KOPT-K1 (cell line): ENCODE data around the gene ACTG2.
"Not testable (repeated sequence)": the region's sequence is repeated elsewhere in the genome, so short reads cannot be mapped to it uniquely, and the experiment has no call there.

ENCODE experiments used
- H3K27ac ChIP-seq: fragments of 200-600 bp; sonication (generic); 2 replicates; pipeline ENCODE4 v1.5.1; 2016; ENCODE audit warnings: antibody characterized with exemption, mild to moderate bottlenecking, low read depth, low read length; ENCODE audit not compliant: poor library complexity, severe bottlenecking
- H3K36me3 ChIP-seq: fragments of 200-600 bp; sonication (generic); 2 replicates; pipeline ENCODE4 v1.5.1; 2017; ENCODE audit warnings: antibody characterized with exemption, mild to moderate bottlenecking, low read length, moderate library complexity; ENCODE audit not compliant: insufficient read depth
- H3K9me3 ChIP-seq: fragments of 200-600 bp; sonication (generic); 2 replicates; pipeline ENCODE4 v1.5.1; 2017; ENCODE audit warnings: antibody characterized with exemption, low read length, mild to moderate bottlenecking; ENCODE audit not compliant: insufficient read depth, poor library complexity, severe bottlenecking

The ACTG2 gene

DNA sequence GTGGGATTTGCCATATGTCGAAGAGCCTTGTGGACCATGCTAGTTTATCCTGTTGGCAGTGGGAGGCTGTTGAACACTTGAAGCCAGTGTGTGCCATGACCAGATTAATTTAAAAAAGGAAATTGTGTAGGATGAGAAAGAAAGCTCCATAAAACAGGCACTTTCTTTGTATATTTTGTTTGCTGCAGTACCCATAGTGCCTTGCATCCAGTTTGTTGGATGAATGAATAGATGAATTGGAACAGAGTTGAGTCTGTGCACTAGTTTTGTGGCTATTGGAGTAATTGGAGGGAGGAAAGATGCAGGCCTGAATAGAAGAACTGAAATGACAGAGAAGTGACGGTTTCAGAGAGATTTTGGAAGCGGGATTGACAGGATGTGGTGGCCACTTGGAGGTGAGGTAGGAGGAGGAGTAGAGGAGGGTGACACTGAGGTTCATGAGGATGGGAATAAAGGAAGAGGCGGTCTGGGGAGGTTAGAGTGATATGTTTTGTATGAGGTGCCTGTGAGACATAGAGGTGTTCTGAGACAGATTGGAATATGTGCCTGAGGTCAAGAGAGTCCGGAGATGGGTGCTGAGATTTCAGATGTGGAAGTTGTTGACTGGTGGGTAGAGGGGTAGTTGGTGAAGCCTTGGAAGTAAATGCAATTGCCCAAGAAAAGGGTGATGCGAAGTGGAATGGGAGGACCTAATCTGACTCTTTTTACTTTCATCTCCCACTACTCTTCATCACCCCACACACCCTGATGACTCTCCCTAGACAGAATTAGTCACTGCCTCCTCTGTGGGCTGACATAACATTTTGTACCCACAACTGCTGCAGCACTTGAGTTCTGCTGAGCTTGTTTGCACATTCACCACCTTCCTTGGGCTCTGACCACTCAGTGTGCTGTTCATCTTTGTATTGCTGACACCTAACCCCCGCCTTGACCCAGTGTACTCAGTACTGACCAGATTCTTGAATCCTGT lies 39.0 kb downstream of the ACTG2 start:
- Histone ChIP-seq H3K36me3 (peaks cover 73% of the 10 kb centered on the region), H3K9me3 (no peaks in the 10 kb centered on the region), H3K27ac (no peak overlapping the region)

DNA sequence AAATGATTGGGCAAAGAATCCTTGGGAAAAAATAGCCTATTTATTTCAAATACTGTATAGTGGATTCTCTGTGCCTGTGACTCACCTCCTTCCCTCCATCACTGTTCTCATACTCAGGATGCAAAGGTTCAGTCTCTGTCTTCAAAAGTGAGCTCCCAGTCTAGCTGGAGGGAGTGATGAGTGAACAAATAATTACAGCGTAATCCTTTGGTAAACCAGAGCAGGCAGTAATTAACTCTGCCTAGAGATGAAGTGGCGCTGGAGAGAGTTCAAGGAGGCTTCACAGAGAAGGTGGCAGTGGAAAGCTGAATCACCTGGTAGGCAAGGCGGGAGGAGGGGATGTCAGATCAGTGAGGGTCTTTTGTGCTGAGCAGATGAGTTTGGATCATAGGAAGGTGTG lies 40.4 kb downstream of the ACTG2 start:
- peaks cover 87% of the 10 kb centered on the region for H3K36me3 ChIP-seq
- no peaks in the 10 kb centered on the region for H3K9me3 ChIP-seq
- no peak overlapping the region for H3K27ac ChIP-seq

DNA sequence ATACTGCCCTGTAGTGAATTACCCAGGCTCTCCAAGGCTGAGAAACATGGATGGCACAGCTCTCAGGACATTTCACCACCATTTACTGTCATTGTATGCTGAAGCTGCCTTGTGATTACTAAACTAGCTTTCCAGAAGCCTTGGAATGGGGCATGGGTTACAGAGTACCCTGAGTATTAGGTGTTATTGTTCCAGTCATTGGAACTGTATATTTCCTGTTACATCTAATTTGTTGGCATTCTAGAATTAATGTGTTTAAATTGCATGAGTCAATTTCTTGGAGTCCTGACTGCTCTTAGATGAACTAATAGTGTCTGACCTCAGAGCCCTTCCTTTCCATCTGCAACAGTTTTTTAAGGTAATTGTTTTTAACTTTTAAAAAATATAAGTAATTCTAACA lies 42.8 kb downstream of the ACTG2 start:
- H3K27ac ChIP-seq, result no peak overlapping the region
- H3K9me3 ChIP-seq, result no peaks in the 10 kb centered on the region
- H3K36me3 ChIP-seq, result peaks cover 97% of the 10 kb centered on the region

DNA sequence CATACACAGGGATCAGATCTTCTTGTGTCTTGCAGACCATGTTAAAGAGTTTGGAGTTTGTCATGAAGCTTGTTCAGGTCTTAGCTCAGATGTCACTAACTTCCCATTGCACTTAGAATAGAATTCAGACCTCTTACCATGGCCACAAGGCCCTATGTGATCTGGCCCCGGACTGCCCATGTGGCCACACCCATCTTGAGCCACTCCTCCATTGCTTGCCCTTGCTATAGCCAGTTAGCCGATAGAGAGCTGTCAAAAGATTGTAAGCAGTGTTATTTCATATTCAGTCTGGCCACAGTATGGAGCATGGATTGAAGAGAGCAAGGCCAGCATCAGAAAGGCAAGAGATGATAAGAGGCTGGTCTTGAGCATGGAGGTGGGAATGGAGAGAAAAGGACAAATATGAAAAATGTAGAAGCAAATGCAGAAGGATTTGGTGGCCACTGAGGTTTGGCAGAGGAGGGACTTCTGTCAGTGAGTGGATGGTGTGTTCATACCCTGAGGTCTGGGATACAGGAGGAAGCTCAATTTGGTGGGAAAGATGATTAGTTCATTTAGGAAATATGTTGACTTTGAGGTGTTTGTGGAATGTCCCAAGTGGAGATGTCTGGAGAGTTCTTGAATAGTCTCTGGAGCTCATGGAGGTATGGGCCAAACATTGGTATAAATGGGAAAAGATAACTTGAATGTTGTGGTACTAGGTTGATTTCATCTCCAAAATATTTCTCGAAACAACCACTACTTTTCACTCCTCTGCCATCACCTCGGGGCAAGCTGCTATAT lies 44.5 kb downstream of the ACTG2 start:
- Histone ChIP-seq H3K9me3 (no peaks in the 10 kb centered on the region), H3K27ac (no peak overlapping the region), H3K36me3 (peaks cover 99% of the 10 kb centered on the region)

DNA sequence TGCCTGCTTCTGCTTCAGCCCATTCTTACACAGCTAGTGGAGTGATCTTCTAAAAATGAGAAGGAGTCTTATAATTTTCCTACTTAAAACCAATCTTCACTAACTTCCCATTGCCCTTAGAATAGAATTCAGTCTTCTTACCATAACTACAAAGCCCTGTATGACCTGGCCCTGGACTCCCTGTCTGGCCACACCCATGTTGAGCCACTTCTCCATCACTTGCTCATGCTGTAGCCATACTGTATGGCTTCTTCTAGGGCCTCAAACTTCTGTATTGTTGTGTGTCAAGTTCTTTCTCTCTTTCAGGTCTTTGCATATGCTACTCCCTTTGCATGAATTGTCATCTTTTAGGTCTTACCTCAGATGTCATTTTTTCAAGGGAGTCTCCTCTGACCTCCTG lies 45.1 kb downstream of the ACTG2 start:
- H3K9me3 ChIP-seq, result no peaks in the 10 kb centered on the region
- H3K36me3 ChIP-seq, result peaks cover 98% of the 10 kb centered on the region
- no peak overlapping the region for H3K27ac ChIP-seq

DNA sequence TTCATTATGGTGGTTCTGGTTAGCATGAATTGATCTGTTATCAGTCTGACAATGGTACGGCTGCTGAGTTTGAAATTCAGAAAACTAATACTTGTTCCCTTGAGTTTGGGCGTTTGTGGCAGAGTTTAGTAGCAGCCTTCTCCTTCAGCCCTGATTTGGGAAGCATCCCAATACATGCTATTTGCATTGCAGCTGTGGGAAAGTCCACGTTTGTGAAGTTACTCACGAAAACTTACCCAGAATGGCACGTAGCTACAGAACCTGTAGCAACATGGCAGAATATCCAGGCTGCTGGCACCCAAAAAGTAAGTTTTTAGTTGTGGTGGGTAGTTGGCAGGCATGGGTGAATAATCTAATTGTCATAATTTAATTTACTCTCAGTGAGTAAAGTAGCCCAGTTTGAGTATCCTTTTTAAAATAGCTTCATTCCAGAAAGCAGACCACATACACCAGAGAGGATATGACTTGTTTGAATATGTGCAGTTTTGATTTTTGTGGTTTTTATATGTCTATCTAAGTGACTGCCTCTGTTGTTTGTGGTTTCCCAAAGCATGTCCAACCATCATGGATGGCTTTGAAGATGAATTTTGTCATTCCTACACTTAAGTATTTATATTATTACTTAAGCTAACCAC lies 46.0 kb downstream of the ACTG2 start:
- H3K9me3 ChIP-seq, result no peaks in the 10 kb centered on the region
- peaks cover 98% of the 10 kb centered on the region for H3K36me3 ChIP-seq
- no peak overlapping the region for H3K27ac ChIP-seq

DNA sequence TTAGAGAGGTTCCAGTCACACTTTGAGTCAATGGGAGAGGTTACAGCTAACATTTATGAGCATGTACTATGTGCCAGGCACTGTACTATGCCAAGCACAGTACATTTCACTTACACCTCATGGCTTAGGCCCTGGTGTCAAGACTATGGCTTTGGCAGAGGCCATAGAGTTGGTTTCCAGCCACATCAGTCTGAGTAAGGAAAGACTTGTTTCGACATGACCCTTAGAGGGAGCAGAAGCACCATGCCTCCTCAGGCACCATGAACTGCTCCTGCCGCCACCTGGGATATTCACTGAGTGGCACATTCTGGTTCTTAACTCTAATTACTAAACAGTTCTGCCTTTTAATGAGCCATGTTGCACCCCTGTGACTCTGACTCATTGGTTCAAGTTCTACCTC lies 46.6 kb downstream of the ACTG2 start:
- Histone ChIP-seq H3K27ac (no peak overlapping the region), H3K36me3 (peaks cover 98% of the 10 kb centered on the region), H3K9me3 (no peaks in the 10 kb centered on the region)

DNA sequence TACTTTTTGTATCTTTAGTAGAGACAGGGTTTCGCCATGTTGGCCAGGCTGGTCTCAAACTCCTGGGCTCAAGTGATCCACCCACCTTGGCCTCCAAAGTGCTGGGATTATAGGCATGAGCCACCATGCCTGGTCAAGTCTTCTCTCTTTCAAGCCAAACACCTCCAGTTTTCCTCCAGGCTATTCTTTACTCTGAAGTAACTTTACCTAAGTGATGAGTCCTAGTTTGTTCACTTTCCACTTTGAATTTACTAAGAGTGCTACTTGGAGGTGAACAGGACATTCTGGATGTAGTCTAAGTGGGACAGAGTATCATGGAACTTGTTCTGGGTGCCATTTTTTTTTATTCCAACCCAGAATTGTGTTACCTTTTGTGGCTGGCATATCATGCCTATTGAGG lies 47.3 kb downstream of the ACTG2 start:
- H3K27ac ChIP-seq, H3K9me3 ChIP-seq: not testable (repeated sequence)

DNA sequence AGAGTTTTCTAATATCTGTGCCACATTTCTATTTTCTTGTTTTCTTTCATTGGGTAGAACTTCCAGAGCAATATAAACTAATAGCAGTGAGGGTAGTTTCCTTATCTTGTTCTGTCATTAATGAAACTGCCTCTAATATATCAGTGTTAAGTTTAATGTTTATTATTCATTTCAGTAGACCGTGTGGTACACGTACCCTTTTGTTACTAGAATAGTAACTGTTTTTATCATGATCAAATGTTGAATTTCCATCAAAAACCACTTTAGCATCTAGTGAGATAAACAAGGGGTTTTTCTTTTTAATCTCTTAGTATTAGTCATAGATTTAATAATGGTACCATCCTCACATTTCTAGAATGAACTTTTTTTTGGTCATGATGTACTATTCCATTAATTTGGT lies 49.9 kb downstream of the ACTG2 start:
- Histone ChIP-seq H3K27ac (no peak overlapping the region), H3K36me3 (peaks cover 98% of the 10 kb centered on the region), H3K9me3 (no peaks in the 10 kb centered on the region)

More for the DNA sequence above, 47.3 kb downstream of the ACTG2 start:
- H3K36me3 ChIP-seq, result peaks cover 98% of the 10 kb centered on the region

DNA sequence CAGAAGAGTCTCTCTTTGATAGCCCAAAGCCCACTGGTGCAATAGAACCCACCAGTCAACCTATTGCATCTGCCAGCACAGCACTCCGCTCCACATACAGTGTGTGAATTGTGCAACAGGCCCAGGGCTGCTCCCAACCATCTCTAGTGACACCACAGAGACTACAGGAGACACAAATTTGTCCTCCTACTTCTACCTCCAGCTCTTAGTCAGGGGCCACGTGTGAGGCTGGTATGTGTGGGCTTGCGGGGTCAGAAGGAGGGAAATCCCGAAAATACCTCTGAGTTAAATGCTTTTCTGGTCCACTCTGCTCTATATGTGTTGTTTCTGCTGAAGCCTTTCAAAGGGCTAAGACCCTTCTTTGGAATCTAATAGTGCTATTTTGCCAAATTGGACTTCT lies 51.9 kb downstream of the ACTG2 start:
- Histone ChIP-seq H3K9me3 (no peaks in the 10 kb centered on the region), H3K27ac (no peak overlapping the region), H3K36me3 (peaks cover 99% of the 10 kb centered on the region)

DNA sequence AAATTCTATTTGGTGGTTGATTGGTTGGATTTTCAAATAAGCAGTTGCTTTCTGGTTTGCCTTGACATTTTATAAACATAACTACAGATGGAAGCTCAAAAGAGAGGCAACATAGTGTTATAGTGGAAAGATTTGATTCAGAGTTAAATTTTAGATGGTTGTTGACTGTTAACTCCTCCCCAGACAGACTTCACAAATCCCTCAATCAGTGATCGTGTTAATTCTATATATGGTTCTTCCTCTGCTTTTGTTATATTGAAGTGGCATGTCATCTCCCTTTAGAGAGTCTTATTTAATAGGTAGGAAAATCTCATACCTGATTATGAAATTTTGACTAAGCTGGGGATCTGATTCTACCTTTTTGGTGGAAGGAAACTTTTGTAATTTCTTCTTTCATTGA lies 53.4 kb downstream of the ACTG2 start:
- Histone ChIP-seq H3K9me3 (no peaks in the 10 kb centered on the region), H3K27ac (no peak overlapping the region), H3K36me3 (peaks cover 99% of the 10 kb centered on the region)

DNA sequence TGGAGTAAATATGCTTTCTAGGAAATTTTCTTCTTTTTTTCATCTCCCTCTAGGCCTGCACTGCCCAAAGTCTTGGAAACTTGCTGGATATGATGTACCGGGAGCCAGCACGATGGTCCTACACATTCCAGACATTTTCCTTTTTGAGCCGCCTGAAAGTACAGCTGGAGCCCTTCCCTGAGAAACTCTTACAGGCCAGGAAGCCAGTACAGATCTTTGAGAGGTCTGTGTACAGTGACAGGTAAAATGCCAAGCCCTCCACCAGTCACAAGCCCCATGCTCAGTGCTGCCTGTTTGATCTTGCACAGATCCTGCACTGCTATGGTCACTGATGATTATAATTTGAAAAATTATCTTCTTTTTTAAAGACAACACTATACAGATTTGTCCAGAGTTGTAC lies 53.9 kb downstream of the ACTG2 start:
- H3K9me3 ChIP-seq, result no peaks in the 10 kb centered on the region
- peaks cover 99% of the 10 kb centered on the region for H3K36me3 ChIP-seq
- no peak overlapping the region for H3K27ac ChIP-seq

DNA sequence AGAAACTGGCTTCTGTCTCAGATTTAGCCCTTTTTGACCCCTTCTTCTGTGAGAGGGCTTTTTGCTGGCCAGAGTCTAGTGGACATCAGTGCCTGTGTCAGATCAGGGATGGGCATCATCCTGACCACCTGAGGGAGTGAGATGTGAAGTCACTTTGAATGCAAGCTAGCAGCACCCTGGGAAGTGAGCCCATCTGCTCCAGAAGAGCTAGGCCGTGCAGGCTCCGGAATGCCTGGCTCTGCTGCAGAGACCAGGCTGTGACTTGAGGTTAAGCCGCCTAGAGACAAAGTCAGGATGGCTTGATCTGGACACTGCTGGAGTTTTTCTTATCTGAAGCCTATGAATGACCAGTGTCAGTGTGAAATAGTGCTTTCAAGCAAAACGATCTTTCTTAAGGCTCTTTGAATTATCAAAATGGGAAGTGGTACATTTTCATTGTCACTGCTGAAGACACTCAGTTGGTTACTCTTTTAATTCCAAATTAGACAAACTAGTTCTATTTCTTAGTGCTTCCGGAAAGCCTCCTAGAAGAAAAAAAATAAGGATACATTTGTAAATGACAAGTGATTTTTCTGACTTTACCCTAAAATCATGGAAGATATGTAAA lies 54.7 kb downstream of the ACTG2 start:
- Histone ChIP-seq H3K36me3 (peaks cover 100% of the 10 kb centered on the region), H3K27ac (no peak overlapping the region)

DNA sequence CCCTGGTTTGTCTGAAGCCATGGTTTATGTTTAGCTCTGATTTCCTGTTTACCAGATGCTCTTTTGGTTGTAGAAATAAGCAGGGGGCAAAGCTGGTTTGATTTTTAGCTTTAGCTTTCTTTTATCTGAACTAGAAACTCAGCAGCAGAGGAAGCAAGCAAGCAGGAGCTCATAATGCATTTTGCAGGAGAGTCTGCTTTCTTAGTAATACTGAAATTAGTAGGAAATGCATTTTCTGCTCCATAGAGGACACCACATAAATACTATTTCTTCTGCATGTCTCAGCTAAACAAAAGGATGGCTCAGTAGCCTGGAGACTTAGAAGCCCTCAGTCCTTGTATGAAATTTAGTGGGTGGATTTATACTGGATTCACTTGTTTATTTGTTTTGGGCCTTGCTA lies 57.0 kb downstream of the ACTG2 start:
- no peak overlapping the region for H3K27ac ChIP-seq
- peaks cover 100% of the 10 kb centered on the region for H3K36me3 ChIP-seq
- no peaks in the 10 kb centered on the region for H3K9me3 ChIP-seq

More for the DNA sequence above, 54.7 kb downstream of the ACTG2 start:
- H3K9me3 ChIP-seq, result no peaks in the 10 kb centered on the region
